Neutrophil (primary cell): ENCODE results near the gene TSEN34.

ENCODE experiments used
- H3K27ac ChIP-seq: fragments of 200-600 bp; sonication (generic); 2 replicates; pipeline ENCODE4 v1.5.1; 2016; ENCODE audit warnings: mild to moderate bottlenecking, moderate library complexity
- H3K27me3 ChIP-seq: fragments of 200-600 bp; sonication (generic); 2 replicates; pipeline ENCODE4 v1.6.0; 2016; ENCODE audit warnings: mild to moderate bottlenecking
- H3K36me3 ChIP-seq: fragments of 200-600 bp; sonication (generic); 2 replicates; pipeline ENCODE4 v1.5.1; 2017
- H3K4me1 ChIP-seq, 2 experiments: fragments of 200-600 bp in 1 of 2; sonication (generic) in 1 of 2; 1 replicate in 1 of 2; 2 replicates in 1 of 2; pipeline versions ENCODE4 v1.5.1 to v1.6.1; 2013 to 2016; ENCODE audit warnings: low read depth in 1 of 2, low read length in 1 of 2, mild to moderate bottlenecking in 1 of 2, moderate library complexity in 1 of 2; ENCODE audit not compliant: control insufficient read depth in 1 of 2, insufficient read depth in 1 of 2
- H3K4me3 ChIP-seq, 2 experiments: fragments of 200-600 bp in 1 of 2; sonication (generic) in 1 of 2; 1 replicate in 1 of 2; 2 replicates in 1 of 2; pipeline ENCODE4 v1.5.1; 2013 to 2016; ENCODE audit warnings: low read depth in 1 of 2, low read length in 1 of 2, mild to moderate bottlenecking in 1 of 2, moderate library complexity in 1 of 2
- H3K9me3 ChIP-seq: fragments of 200-600 bp; sonication (generic); 2 replicates; pipeline ENCODE4 v1.5.1; 2016
- CTCF ChIP-seq: fragments of 200-600 bp; sonication (generic); IDR thresholded peaks from 2 replicates; pipeline ENCODE4 v1.5.1; 2016; ENCODE audit warnings: antibody characterized with exemption

The TSEN34 gene

DNA sequence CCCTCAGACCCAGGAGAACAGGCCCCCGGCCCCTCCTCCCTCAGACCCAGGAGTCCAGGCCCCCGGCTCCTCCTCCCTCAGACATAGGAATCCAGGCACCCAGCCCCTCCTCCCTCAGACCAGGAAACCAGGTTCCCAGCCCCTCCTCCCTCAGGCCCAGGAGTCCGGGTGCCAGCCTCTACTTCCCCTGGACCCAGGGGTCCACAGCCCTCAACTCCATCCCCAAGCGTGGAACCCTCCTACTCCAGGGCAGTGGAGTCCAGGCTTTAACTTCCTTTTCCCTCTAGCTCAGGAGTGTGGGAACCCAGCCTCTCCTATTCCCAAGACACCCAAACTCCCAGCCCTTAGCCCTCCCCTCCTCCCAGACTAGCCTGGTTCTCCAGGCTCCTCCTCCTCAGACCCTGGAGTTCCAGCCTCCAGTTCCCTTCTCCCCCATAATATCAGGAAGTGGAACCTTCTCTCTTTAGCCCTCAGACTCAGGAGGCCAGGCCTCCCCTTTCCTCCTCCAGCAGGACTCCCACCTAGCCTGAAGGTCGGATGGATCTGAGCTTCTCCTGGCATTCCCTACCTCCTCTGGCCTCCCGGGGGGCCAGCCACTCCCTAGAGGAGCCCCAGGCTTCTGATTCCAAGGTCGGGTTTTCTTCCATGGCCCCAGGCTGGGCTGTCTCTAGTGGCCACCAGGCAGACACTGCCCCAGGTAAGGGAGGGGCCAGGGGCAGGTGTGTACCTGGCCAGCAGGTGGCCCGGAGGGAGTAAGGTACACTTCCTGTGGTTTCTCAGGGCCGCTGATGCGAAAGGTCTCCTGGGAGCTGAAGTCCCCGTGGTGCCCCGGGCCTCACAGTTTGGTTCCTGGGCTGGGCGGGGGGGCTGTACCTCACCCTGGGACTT is 18.4 kb upstream of the TSEN34 start, which contains the start of gene TMC4:
TSS of gene TMC4 (minus strand) at position 690 of the 888 bp plus-strand sequence. CDS start at position 647, 43 bp downstream.
- no peaks in the 10 kb centered on the region for H3K27me3 ChIP-seq
- TF ChIP-seq CTCF: peak; percentile 15

GRCh38 chr19:54173359-54173699 is 17.8 kb upstream of the TSEN34 start:
- H3K4me1 ChIP-seq: peaks cover 11 to 19% of the 10 kb centered on the region in 2 experiments
- peaks cover 50% of the 10 kb centered on the region for H3K36me3 ChIP-seq
- TF ChIP-seq CTCF: no peak
- H3K9me3 ChIP-seq: no peaks in the 10 kb centered on the region
- no peaks in the 10 kb centered on the region for H3K27me3 ChIP-seq
- no peak overlapping the region for H3K4me3 ChIP-seq
- peak overlapping the region; percentile 43 for H3K27ac ChIP-seq

More for the DNA sequence above, 18.4 kb upstream of the TSEN34 start, which contains the start of gene TMC4:
- H3K4me3 ChIP-seq: no peak within 1 kb of the TSS
- peaks cover 43% of the 10 kb centered on the region for H3K36me3 ChIP-seq
- H3K9me3 ChIP-seq: no peaks in the 10 kb centered on the region
- peak within 1 kb of the TSS; percentile 43 for H3K27ac ChIP-seq
- peaks cover 16 to 24% of the 10 kb centered on the region in 2 experiments for H3K4me1 ChIP-seq

DNA sequence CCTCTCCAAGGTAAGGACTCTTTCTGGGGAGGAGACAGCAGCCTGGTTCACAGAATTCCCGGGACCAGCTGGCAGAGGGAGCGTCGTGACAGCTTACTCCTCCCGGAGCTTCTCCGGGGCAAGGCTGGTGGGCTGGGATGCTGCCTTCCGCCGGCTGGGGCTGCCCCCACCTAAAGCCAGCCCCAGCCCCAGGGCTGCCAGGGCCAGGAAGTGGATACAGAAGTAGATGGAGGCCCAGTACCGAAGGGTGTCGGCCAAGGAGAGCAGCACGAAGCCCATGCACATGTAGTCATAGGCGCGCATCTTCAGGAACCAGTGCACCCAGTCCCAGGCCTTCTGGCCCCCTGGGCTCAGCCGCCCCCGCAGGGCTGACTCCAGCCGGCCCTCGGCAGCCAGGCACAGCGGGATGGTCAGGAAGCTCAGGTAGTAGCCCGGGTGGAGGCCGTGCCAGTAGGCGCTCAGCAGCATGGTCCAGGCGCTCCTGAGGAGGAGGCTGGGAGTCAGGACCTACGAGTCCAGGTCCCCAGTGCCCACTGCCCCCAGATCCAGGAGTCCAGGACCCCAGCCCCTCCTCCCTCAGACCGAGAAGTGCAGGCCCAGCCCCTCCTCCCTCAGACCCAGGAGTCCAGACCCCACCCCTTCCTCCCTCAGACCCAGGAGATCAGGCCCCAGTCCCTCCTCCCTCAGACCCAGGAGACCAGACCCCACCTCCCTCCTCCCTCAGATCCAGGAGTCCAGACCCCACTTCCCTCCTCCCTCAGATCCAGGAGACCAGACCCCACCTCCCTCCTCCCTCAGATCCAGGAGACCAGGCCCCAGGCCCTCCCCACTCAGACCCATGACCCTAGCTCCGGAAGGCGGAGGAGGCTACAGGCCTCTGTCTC is 16.9 kb upstream of the TSEN34 start:
- TF ChIP-seq CTCF: no peak
- Histone ChIP-seq H3K27ac (peak overlapping the region; percentile 43), H3K27me3 (no peaks in the 10 kb centered on the region), H3K9me3 (no peaks in the 10 kb centered on the region), H3K4me3 (no peak overlapping the region), H3K36me3 (peaks cover 58% of the 10 kb centered on the region), H3K4me1 (peaks cover 9 to 16% of the 10 kb centered on the region in 2 experiments)

GRCh38 chr19:54178581-54179261 is 12.4 kb upstream of the TSEN34 start:
- TF ChIP-seq CTCF: no peak
- peaks cover 95% of the 10 kb centered on the region for H3K36me3 ChIP-seq

GRCh38 chr19:54179262-54179852 is 11.8 kb upstream of the TSEN34 start:
- TF ChIP-seq CTCF: no peak
- H3K27ac ChIP-seq: peak overlapping the region; percentile 50
- H3K36me3 ChIP-seq: peaks cover 95% of the 10 kb centered on the region
- peaks cover 6 to 7% of the 10 kb centered on the region in 2 experiments for H3K4me1 ChIP-seq
- H3K9me3 ChIP-seq: no peaks in the 10 kb centered on the region
- H3K27me3 ChIP-seq: no peaks in the 10 kb centered on the region
- H3K4me3 ChIP-seq: no peak overlapping the region

More at GRCh38 chr19:54178581-54179261, 12.4 kb upstream of the TSEN34 start:
- Histone ChIP-seq H3K27ac (no peak overlapping the region), H3K9me3 (no peaks in the 10 kb centered on the region), H3K4me3 (no peak overlapping the region), H3K4me1 (peaks cover 7 to 8% of the 10 kb centered on the region in 2 experiments), H3K27me3 (no peaks in the 10 kb centered on the region)
